Measurements from ENCODE around the gene CDH13.

CDH13 gene

GRCh38 chr16:82763371-82763770, 136.6 kb downstream of the CDH13 start:
- TF ChIP-seq, protein P1, sequence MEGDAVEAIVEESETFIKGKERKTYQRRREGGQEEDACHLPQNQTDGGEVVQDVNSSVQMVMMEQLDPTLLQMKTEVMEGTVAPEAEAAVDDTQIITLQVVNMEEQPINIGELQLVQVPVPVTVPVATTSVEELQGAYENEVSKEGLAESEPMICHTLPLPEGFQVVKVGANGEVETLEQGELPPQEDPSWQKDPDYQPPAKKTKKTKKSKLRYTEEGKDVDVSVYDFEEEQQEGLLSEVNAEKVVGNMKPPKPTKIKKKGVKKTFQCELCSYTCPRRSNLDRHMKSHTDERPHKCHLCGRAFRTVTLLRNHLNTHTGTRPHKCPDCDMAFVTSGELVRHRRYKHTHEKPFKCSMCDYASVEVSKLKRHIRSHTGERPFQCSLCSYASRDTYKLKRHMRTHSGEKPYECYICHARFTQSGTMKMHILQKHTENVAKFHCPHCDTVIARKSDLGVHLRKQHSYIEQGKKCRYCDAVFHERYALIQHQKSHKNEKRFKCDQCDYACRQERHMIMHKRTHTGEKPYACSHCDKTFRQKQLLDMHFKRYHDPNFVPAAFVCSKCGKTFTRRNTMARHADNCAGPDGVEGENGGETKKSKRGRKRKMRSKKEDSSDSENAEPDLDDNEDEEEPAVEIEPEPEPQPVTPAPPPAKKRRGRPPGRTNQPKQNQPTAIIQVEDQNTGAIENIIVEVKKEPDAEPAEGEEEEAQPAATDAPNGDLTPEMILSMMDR (IDR thresholded peaks at IDR 0.05) = no peak
- no peak for TF ChIP-seq ZFX (IDR thresholded peaks at IDR 0.05; ENCODE audit: borderline replicate concordance)
- no peak overlapping the region for H3K27ac ChIP-seq

DNA sequence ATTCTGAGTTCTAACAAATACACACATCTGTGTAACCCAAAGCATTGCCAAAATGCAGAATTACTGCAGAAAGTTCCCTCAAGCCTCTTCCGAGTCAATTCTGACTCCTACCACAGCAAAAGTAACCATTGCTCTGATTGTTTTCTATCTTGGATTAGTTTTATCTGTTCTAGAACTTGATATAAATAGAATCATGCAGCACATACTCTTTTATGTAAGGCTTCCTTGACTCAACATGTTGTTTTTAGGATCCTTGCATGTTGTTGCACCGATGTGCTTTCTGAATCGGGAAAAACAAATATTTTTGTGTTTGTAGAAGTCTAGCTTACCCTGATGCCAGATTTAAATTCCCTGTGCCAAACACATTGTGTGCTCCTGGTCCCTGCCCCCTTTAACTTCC, 140.4 kb downstream of the CDH13 start:
- no peak overlapping the region for H3K27ac ChIP-seq
- no peak for TF ChIP-seq ZFX (IDR thresholded peaks at IDR 0.05; ENCODE audit: borderline replicate concordance)
- TF ChIP-seq, protein P1 (IDR thresholded peaks at IDR 0.05) = no peak

- H3K27ac ChIP-seq = no peak overlapping the region
- no peak for TF ChIP-seq ZFX (IDR thresholded peaks at IDR 0.05; ENCODE audit: borderline replicate concordance)
- TF ChIP-seq, protein P1 (IDR thresholded peaks at IDR 0.05) = no peak
Measured at GRCh38 chr16:82767808-82768207, 141.0 kb downstream of the CDH13 start.

GRCh38 chr16:82769845-82770244, 143.1 kb downstream of the CDH13 start:
- no peak for TF ChIP-seq ZFX (IDR thresholded peaks at IDR 0.05; ENCODE audit: borderline replicate concordance)
- TF ChIP-seq, protein P1 (IDR thresholded peaks at IDR 0.05) = no peak
- H3K27ac ChIP-seq = no peak overlapping the region

DNA sequence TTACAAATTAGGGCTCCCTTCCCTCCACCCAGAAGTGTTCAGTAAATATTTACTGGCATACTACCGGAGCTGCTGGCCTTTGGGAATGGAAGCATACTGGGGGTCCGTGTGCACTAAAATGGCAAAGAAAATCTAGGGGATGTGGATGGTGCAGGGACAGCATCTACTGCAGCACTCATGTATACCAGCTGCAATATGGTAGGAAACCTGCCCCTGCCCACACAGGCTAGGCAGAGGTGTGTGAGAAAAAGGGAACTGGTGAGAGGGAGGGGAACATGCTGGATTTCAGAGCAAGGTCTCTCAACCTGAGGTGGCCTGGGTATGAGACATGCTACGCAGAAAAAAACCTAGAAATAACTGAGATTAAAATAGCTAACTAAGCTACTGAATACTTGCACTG, 145.4 kb downstream of the CDH13 start:
- TF ChIP-seq, protein P1 (IDR thresholded peaks at IDR 0.05) = no peak
- no peak for TF ChIP-seq ZFX (IDR thresholded peaks at IDR 0.05; ENCODE audit: borderline replicate concordance)
- no peak overlapping the region for H3K27ac ChIP-seq

DNA sequence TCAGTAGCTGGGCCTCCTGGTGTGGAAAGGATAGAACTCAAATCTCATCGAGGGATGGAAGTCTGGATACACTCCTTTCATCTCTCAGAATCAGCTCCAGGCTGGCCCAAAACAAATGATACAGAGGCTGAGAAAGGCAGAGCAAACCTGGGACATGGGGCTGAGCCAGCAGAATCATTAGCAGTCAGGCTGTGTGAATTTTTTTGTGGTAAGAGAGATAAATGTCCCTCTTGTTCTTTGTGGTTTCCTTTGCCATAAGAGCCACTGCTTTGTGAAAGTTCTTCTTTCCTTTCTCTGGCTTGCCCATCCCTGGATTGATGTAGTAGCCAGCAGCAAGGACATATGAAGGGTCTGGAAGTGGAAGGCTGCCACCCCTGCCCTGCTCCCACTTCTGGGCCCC, 146.2 kb downstream of the CDH13 start:
- TF ChIP-seq, protein P1 (IDR thresholded peaks at IDR 0.05) = no peak
- TF ChIP-seq ZFX (IDR thresholded peaks at IDR 0.05; ENCODE audit: borderline replicate concordance) = no peak
- no peak overlapping the region for H3K27ac ChIP-seq

- no peak for TF ChIP-seq ZFX (IDR thresholded peaks at IDR 0.05; ENCODE audit: borderline replicate concordance)
- TF ChIP-seq, protein P1 (IDR thresholded peaks at IDR 0.05) = no peak
Measured at GRCh38 chr16:82776470-82777146, 149.8 kb downstream of the CDH13 start.

More at GRCh38 chr16:82776470-82777146, 149.8 kb downstream of the CDH13 start:
- H3K27ac ChIP-seq = no peak overlapping the region
